ENCODE data around the gene A1BG.

The A1BG gene

GRCh38 chr19:58385313-58385890 lies 32.1 kb upstream of the A1BG start:
- no peaks in the 10 kb centered on the region for H3K9me2 ChIP-seq (replicated peaks; ENCODE audit: low read depth, low read length)
- peak overlapping the region; percentile 88 for H3K4me2 ChIP-seq (ENCODE audit: low read depth, low read length, poor library complexity, severe bottlenecking)
- H3K9ac ChIP-seq (ENCODE audit: low read depth, low read length, poor library complexity, severe bottlenecking): peak overlapping the region; percentile 99
- no peaks in the 10 kb centered on the region for H3K27me3 ChIP-seq (ENCODE audit: insufficient read depth, low read length, poor library complexity, severe bottlenecking)
- peak overlapping the region; percentile 96 for H3K4me3 ChIP-seq (ENCODE audit: low read length, poor library complexity, severe bottlenecking)
- no peak overlapping the region for H2AFZ ChIP-seq (ENCODE audit: low read length)
- H4K20me1 ChIP-seq (ENCODE audit: insufficient read depth, low read length, poor library complexity, severe bottlenecking): peaks cover 30% of the 10 kb centered on the region
- no peaks in the 10 kb centered on the region for H3K9me3 ChIP-seq (ENCODE audit: insufficient read depth, low read depth, low read length)
- no peak for TF ChIP-seq CTCF (conservative IDR thresholded peaks at IDR 0.05; ENCODE audit: low read length)
- TF ChIP-seq EZH2phosphoT487 (IDR thresholded peaks at IDR 0.05; ENCODE audit: borderline replicate concordance): no peak
- peaks cover under 1% of the 10 kb centered on the region; the same call in 1 of the 2 replicates for H3K36me3 ChIP-seq (ENCODE audit: insufficient read depth, low read length)
- peaks cover 30% of the 10 kb centered on the region for H3K4me1 ChIP-seq (ENCODE audit: insufficient read depth, low read length, poor library complexity, severe bottlenecking)
- peaks cover 49% of the 10 kb centered on the region for H3K79me2 ChIP-seq (ENCODE audit: insufficient read depth, low read length)
- no peaks in the 10 kb centered on the region for H3F3A ChIP-seq (ENCODE audit: low read depth)

GRCh38 chr19:58382997-58383603 lies 29.8 kb upstream of the A1BG start:
- Histone ChIP-seq H3K27me3 (ENCODE audit: insufficient read depth, low read length, poor library complexity, severe bottlenecking) (no peaks in the 10 kb centered on the region), H3K9me2 (replicated peaks; ENCODE audit: low read depth, low read length) (no peaks in the 10 kb centered on the region), H3K4me3 (ENCODE audit: low read length, poor library complexity, severe bottlenecking) (no peak overlapping the region), H3K4me2 (ENCODE audit: low read depth, low read length, poor library complexity, severe bottlenecking) (no peak overlapping the region), H3F3A (ENCODE audit: low read depth) (no peaks in the 10 kb centered on the region), H2AFZ (ENCODE audit: low read length) (no peak overlapping the region), H3K9ac (ENCODE audit: low read depth, low read length, poor library complexity, severe bottlenecking) (no peak overlapping the region), H3K4me1 (ENCODE audit: insufficient read depth, low read length, poor library complexity, severe bottlenecking) (peaks cover 25% of the 10 kb centered on the region), H3K79me2 (ENCODE audit: insufficient read depth, low read length) (peaks cover 27% of the 10 kb centered on the region), H3K9me3 (ENCODE audit: insufficient read depth, low read depth, low read length) (no peaks in the 10 kb centered on the region), H4K20me1 (ENCODE audit: insufficient read depth, low read length, poor library complexity, severe bottlenecking) (peaks cover 10% of the 10 kb centered on the region), H3K36me3 (ENCODE audit: insufficient read depth, low read length) (no peaks in the 10 kb centered on the region)
- TF ChIP-seq EZH2phosphoT487 (IDR thresholded peaks at IDR 0.05; ENCODE audit: borderline replicate concordance): no peak
- TF ChIP-seq CTCF (conservative IDR thresholded peaks at IDR 0.05; ENCODE audit: low read length): no peak

GRCh38 chr19:58381460-58382212 lies 28.3 kb upstream of the A1BG start:
- H3K4me3 ChIP-seq (ENCODE audit: low read length, poor library complexity, severe bottlenecking): peak overlapping the region; percentile 77
- TF ChIP-seq CTCF (conservative IDR thresholded peaks at IDR 0.05; ENCODE audit: low read length) (no peak), EZH2phosphoT487 (IDR thresholded peaks at IDR 0.05; ENCODE audit: borderline replicate concordance) (no peak)

More at GRCh38 chr19:58381460-58382212, 28.3 kb upstream of the A1BG start:
- Histone ChIP-seq H3F3A (ENCODE audit: low read depth) (no peaks in the 10 kb centered on the region), H3K4me2 (ENCODE audit: low read depth, low read length, poor library complexity, severe bottlenecking) (peak overlapping the region; percentile 84), H3K9me3 (ENCODE audit: insufficient read depth, low read depth, low read length) (no peaks in the 10 kb centered on the region), H3K4me1 (ENCODE audit: insufficient read depth, low read length, poor library complexity, severe bottlenecking) (peaks cover 23% of the 10 kb centered on the region), H3K9me2 (replicated peaks; ENCODE audit: low read depth, low read length) (no peaks in the 10 kb centered on the region), H3K9ac (ENCODE audit: low read depth, low read length, poor library complexity, severe bottlenecking) (peak overlapping the region; percentile 59), H2AFZ (ENCODE audit: low read length) (no peak overlapping the region; the same call in 1 of the 2 replicates), H3K36me3 (ENCODE audit: insufficient read depth, low read length) (no peaks in the 10 kb centered on the region), H3K79me2 (ENCODE audit: insufficient read depth, low read length) (peaks cover 17% of the 10 kb centered on the region; the same call in 1 of the 2 replicates), H4K20me1 (ENCODE audit: insufficient read depth, low read length, poor library complexity, severe bottlenecking) (no peaks in the 10 kb centered on the region), H3K27me3 (ENCODE audit: insufficient read depth, low read length, poor library complexity, severe bottlenecking) (no peaks in the 10 kb centered on the region)

All from Loucy (cell line).